ENCODE data around the gene LDHA. TPM values are rescaled to one million over a fixed set of nuclear protein-coding genes. Genes with fewer than 3 reads are reported as not detected.

LDHA gene
- total and polyA plus RNA-seq, 2 of the 13 experiments (the other 11 are each of a cell fraction or from before 2014, with no cell fraction given), result 805 to 1,547 TPM

DNA sequence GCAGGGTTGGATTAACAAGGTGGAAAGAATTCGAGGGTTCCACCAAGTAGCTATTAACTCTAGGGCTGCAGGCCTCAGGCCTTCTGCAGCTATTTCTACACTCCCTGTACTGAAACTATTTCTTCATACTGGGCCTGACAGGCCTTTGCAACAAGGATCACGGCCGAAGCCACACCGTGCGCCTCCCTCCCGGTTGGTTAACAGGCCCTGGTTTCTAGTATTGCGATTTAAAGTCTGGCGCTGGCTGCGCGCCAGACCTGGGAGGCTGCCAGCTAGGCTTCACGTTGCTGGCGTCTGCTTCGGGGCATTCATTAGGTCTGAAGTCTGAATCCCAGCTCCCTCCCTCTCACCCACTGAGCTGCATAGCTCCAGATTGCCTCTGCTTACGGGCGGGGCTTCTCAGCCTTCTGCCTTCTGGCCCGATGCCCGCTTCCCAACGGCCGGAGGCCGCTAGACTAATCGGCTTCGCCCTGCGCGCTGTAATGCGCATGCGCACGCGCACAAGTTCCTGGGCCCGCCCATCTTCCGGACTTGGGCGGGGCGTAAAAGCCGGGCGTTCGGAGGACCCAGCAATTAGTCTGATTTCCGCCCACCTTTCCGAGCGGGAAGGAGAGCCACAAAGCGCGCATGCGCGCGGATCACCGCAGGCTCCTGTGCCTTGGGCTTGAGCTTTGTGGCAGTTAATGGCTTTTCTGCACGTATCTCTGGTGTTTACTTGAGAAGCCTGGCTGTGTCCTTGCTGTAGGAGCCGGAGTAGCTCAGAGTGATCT lies 1.6 kb downstream of the LDHA start (continued):
- TF ChIP-seq ZNF891 (CRISPR knock-in tag; IDR thresholded peaks at IDR 0.05), result peak; percentile 81
- TF ChIP-seq ZNF792 (CRISPR knock-in tag; IDR thresholded peaks at IDR 0.05), result peak; percentile 39; the same call in 1 of the 2 replicates
- peak; percentile 17; the same call in 1 of the 2 replicates for TF ChIP-seq ZBTB21 (CRISPR knock-in tag; IDR thresholded peaks at IDR 0.05)
- TF ChIP-seq ZNF441 (CRISPR knock-in tag; IDR thresholded peaks at IDR 0.05; ENCODE audit: borderline replicate concordance), result peak; percentile 81; the same call in 1 of the 2 replicates
- peak; percentile 99 for TF ChIP-seq AKAP8 (CRISPR knock-in tag; IDR thresholded peaks at IDR 0.05)
- TF ChIP-seq, protein P1, sequence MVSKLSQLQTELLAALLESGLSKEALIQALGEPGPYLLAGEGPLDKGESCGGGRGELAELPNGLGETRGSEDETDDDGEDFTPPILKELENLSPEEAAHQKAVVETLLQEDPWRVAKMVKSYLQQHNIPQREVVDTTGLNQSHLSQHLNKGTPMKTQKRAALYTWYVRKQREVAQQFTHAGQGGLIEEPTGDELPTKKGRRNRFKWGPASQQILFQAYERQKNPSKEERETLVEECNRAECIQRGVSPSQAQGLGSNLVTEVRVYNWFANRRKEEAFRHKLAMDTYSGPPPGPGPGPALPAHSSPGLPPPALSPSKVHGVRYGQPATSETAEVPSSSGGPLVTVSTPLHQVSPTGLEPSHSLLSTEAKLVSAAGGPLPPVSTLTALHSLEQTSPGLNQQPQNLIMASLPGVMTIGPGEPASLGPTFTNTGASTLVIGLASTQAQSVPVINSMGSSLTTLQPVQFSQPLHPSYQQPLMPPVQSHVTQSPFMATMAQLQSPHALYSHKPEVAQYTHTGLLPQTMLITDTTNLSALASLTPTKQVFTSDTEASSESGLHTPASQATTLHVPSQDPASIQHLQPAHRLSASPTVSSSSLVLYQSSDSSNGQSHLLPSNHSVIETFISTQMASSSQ (IDR thresholded peaks at IDR 0.05; ENCODE audit: low read depth), result no peak
- TF ChIP-seq, protein P1 (CRISPR knock-in tag; IDR thresholded peaks at IDR 0.05; ENCODE audit: borderline replicate concordance), result peak; percentile 78; the same call in 1 of the 2 replicates
- no peak for TF ChIP-seq MED8 (CRISPR knock-in tag; IDR thresholded peaks at IDR 0.05; ENCODE audit: insufficient replicate concordance)
- TF ChIP-seq ONECUT2 (CRISPR knock-in tag; IDR thresholded peaks at IDR 0.05), result no peak
- peak; percentile 78 for TF ChIP-seq ETV5 (CRISPR knock-in tag; IDR thresholded peaks at IDR 0.05; ENCODE audit: borderline replicate concordance)
- TF ChIP-seq ZNF501 (CRISPR knock-in tag; IDR thresholded peaks at IDR 0.05), result peak; percentile 85
- 0 out of 2 replicates have a peak, but pooled peaks have one; percentile 45 for TF ChIP-seq ZMAT3 (CRISPR knock-in tag; conservative IDR thresholded peaks at IDR 0.05)
- peak; percentile 22 for TF ChIP-seq ZNF556 (CRISPR knock-in tag; IDR thresholded peaks at IDR 0.05; ENCODE audit: borderline replicate concordance)
- 0 out of 2 replicates have a peak, but pooled peaks have one; percentile 15 for TF ChIP-seq SIX4 (CRISPR knock-in tag; IDR thresholded peaks at IDR 0.05)
- TF ChIP-seq, protein P2, sequence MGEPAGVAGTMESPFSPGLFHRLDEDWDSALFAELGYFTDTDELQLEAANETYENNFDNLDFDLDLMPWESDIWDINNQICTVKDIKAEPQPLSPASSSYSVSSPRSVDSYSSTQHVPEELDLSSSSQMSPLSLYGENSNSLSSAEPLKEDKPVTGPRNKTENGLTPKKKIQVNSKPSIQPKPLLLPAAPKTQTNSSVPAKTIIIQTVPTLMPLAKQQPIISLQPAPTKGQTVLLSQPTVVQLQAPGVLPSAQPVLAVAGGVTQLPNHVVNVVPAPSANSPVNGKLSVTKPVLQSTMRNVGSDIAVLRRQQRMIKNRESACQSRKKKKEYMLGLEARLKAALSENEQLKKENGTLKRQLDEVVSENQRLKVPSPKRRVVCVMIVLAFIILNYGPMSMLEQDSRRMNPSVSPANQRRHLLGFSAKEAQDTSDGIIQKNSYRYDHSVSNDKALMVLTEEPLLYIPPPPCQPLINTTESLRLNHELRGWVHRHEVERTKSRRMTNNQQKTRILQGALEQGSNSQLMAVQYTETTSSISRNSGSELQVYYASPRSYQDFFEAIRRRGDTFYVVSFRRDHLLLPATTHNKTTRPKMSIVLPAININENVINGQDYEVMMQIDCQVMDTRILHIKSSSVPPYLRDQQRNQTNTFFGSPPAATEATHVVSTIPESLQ (CRISPR knock-in tag; conservative IDR thresholded peaks at IDR 0.05), result peak; percentile 2; the same call in 1 of the 2 replicates
- 0 out of 2 replicates have a peak, but pooled peaks have one; percentile 21 for TF ChIP-seq ZNF678 (CRISPR knock-in tag; IDR thresholded peaks at IDR 0.05)
- TF ChIP-seq, protein P3, sequence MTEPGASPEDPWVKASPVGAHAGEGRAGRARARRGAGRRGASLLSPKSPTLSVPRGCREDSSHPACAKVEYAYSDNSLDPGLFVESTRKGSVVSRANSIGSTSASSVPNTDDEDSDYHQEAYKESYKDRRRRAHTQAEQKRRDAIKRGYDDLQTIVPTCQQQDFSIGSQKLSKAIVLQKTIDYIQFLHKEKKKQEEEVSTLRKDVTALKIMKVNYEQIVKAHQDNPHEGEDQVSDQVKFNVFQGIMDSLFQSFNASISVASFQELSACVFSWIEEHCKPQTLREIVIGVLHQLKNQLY (CRISPR knock-in tag; IDR thresholded peaks at IDR 0.05), result 0 out of 2 replicates have a peak, but pooled peaks have one; percentile 15
- TF ChIP-seq CEBPB (IDR thresholded peaks at IDR 0.05; ENCODE audit: borderline replicate concordance, low read depth, low read length), result peak; percentile 49; the same call in 1 of the 2 replicates
- TF ChIP-seq, protein P4, sequence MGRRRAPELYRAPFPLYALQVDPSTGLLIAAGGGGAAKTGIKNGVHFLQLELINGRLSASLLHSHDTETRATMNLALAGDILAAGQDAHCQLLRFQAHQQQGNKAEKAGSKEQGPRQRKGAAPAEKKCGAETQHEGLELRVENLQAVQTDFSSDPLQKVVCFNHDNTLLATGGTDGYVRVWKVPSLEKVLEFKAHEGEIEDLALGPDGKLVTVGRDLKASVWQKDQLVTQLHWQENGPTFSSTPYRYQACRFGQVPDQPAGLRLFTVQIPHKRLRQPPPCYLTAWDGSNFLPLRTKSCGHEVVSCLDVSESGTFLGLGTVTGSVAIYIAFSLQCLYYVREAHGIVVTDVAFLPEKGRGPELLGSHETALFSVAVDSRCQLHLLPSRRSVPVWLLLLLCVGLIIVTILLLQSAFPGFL (CRISPR knock-in tag; IDR thresholded peaks at IDR 0.05), result 0 out of 2 replicates have a peak, but pooled peaks have one; percentile 74
- no peak for TF ChIP-seq KAT2B (IDR thresholded peaks at IDR 0.05; ENCODE audit: borderline replicate concordance, low read depth, low read length)
